Lung (tissue), 12 donors: ENCODE data around the gene BICRAL. TPM values are rescaled to one million over a fixed set of nuclear protein-coding genes. Genes with fewer than 3 reads are reported as not detected.

ENCODE experiments used
- ATAC-seq: fragments of 200-7000 bp; cut with Tn5 transposase; one replicate; pipeline ENCODE4 v1.9.1; 2020; ENCODE audit warnings: moderate number of reproducible peaks; ENCODE audit not compliant: insufficient read depth, low FRiP score
- DNase-seq, 3 donors: peaks; one replicate each; pipeline ENCODE4 v3.0.0-alpha.2; 2013 to 2017
- H3K27ac ChIP-seq, 2 donors: one replicate each; pipeline ENCODE4 v1.5.1; 2013; ENCODE audit warnings: mild to moderate bottlenecking in 2 of 2, moderate library complexity in 2 of 2, control low read depth in 1 of 2, inconsistent platforms in 1 of 2, low read depth in 1 of 2, low read length in 1 of 2
- H3K27me3 ChIP-seq, 3 donors: one replicate each; pipeline ENCODE4 v1.5.1; 2013; ENCODE audit warnings: low read length in 2 of 3; ENCODE audit not compliant: control insufficient read depth in 3 of 3, insufficient read depth in 3 of 3
- H3K36me3 ChIP-seq, 4 donors: one replicate each; pipeline ENCODE4 v1.5.1; 2013; ENCODE audit warnings: low read length in 4 of 4, mild to moderate bottlenecking in 1 of 4, moderate library complexity in 1 of 4; ENCODE audit not compliant: control insufficient read depth in 4 of 4, insufficient read depth in 4 of 4
- H3K4me1 ChIP-seq, 5 donors: one replicate each; pipeline ENCODE4 v1.5.1; 2013; ENCODE audit warnings: low read length in 5 of 5, mild to moderate bottlenecking in 2 of 5, moderate library complexity in 1 of 5; ENCODE audit not compliant: control insufficient read depth in 5 of 5, insufficient read depth in 5 of 5
- H3K4me3 ChIP-seq: one replicate; pipeline ENCODE4 v1.5.1; 2013; ENCODE audit warnings: mild to moderate bottlenecking, control low read depth, moderate library complexity
- H3K9ac ChIP-seq, 2 donors: one replicate each; pipeline ENCODE4 v1.5.1; 2013; ENCODE audit warnings: low read length in 2 of 2, control low read depth in 1 of 2; ENCODE audit not compliant: insufficient read depth in 1 of 2
- H3K9me3 ChIP-seq, 4 donors: one replicate each; pipeline ENCODE4 v1.5.1; 2013; ENCODE audit warnings: low read length in 3 of 4, mild to moderate bottlenecking in 1 of 4, moderate library complexity in 1 of 4; ENCODE audit not compliant: control insufficient read depth in 4 of 4, insufficient read depth in 3 of 4
- WGBS, 2 donors: extraction: QIAGEN DNeasy Blood & Tissue Kit; methylation state at CpG; one replicate each; pipeline ENCODE4 v1.1.7; 2013; 5-methylcytosine and 5-hydroxymethylcytosine counted together
- polyA plus RNA-seq, 2 donors: library from polyadenylated mRNA; stranded (reverse); fragments of 200-250 nt; gene quantifications; one replicate each; pipeline ENCODE4 v1.2.1, GENCODE V29; 2013
- total RNA-seq, 2 donors: library from RNA; depleted of rRNA in 1 of 2; stranded (reverse); fragments of >200 nt in 1 of 2; gene quantifications; one replicate each; pipeline ENCODE4 v1.2.1, GENCODE V29; 2014 to 2021
- TF ChIP-seq, protein P1 (sequence below): IDR thresholded peaks from 2 replicates; pipeline ENCODE4 v1.5.1; 2012; ENCODE audit warnings: mild to moderate bottlenecking; ENCODE audit errors: control extremely low read depth, extremely low read depth
- donor health status: control.
- donor health status: control.
- donor health status: Bipolar disorder and iron deficiency.
- donor health status: healthy.
- donor health status: DM: yes; HTN: yes; CAD: no.

Gene BICRAL
- total and polyA plus RNA-seq, 4 donors, result 2.8 to 18.6 (median 10.7) TPM

DNA sequence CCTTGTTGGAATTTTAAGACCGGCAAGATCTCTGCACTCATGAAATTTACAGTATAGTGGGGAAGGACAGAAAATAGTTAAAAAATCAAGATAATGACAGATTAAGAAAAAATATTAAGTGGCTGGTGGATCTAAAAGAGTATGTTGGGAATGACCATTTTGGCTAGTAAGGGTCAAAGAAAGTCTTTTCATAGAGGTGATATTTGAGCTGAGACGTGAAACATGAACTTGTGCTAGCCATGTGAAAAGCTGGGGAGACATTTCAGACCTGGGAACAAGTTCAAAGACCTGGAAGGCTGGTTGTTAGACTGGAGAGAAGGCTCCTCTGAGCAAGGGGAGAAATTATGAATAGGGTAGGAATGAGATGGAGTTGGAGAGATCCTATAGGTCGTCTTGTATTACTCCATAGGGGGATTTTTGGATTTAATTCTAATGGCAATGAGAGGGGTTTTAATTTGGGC lies 4.7 kb downstream of the BICRAL start:
- ATAC-seq (no peak), DNase-seq (no peak)
- Histone ChIP-seq H3K36me3 (peaks cover 0 to 6% (median 2%) of the 10 kb centered on the region in 4 donors), H3K9me3 (no peaks in the 10 kb centered on the region), H3K27ac (no peak overlapping the region), H3K4me1 (peaks cover 4 to 30% (median 12%) of the 10 kb centered on the region in 5 donors), H3K9ac (no peak overlapping the region), H3K27me3 (no peaks in the 10 kb centered on the region), H3K4me3 (no peak overlapping the region)
- WGBS, 2 donors, result 79 to 81% methylated on average over 3 of the region's 3 CpGs
- TF ChIP-seq, protein P1, sequence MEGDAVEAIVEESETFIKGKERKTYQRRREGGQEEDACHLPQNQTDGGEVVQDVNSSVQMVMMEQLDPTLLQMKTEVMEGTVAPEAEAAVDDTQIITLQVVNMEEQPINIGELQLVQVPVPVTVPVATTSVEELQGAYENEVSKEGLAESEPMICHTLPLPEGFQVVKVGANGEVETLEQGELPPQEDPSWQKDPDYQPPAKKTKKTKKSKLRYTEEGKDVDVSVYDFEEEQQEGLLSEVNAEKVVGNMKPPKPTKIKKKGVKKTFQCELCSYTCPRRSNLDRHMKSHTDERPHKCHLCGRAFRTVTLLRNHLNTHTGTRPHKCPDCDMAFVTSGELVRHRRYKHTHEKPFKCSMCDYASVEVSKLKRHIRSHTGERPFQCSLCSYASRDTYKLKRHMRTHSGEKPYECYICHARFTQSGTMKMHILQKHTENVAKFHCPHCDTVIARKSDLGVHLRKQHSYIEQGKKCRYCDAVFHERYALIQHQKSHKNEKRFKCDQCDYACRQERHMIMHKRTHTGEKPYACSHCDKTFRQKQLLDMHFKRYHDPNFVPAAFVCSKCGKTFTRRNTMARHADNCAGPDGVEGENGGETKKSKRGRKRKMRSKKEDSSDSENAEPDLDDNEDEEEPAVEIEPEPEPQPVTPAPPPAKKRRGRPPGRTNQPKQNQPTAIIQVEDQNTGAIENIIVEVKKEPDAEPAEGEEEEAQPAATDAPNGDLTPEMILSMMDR, result no peak

DNA sequence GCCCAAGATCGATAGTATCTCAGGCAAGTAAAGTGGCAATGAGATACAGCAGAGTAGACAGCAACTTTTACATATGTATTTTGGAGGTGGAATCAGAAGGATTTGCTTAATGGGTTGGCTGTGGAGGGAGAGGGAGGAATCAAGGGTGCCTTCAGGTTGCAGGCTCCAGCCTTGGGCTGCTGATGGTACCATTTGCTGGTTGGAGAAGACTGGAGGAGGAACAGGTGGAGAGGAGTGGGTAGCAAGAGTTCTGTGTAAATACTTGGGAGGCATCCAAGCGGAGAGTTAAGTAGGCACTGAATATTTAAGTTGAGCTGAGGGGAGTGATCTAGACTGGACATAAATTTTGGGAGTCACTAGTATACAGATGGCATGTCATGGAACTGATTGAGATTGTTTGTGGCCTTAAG lies 5.2 kb downstream of the BICRAL start:
- Histone ChIP-seq H3K9ac (no peak overlapping the region), H3K4me1 (peaks cover 7 to 30% (median 12%) of the 10 kb centered on the region in 5 donors), H3K4me3 (no peak overlapping the region), H3K27ac (peak overlapping the region in 1 of 2 donors; percentile 64), H3K36me3 (peaks cover 0 to 6% (median 2%) of the 10 kb centered on the region in 4 donors), H3K9me3 (no peaks in the 10 kb centered on the region), H3K27me3 (no peaks in the 10 kb centered on the region)
- TF ChIP-seq, protein P1, result no peak
- ATAC-seq (no peak), DNase-seq (no peak)
- WGBS, 2 donors, result 59% methylated on average over 2 of the region's 2 CpGs

DNA sequence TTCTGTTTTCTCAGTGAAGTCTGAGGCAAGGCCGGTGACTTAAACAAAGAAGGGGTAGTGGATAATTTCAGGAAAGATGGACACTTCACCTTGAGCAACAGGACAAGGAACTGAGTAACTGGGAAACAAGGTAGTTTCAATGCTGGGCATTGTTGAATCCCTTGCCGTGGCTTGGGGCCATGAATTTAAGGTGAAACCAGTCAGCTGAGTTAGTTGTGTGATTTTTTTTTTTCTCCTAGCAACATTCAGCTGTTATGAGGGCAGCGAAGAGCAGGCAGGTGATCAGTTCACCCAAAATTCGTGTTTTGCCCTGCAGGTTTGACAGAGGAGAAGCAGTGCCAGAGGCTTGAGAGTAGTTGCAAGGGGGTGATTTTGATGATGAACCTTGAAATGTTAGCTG lies 6.8 kb downstream of the BICRAL start:
- WGBS, 2 donors, result 80 to 89% methylated on average over 4 of the region's 4 CpGs
- Histone ChIP-seq H3K9ac (no peak overlapping the region), H3K9me3 (no peaks in the 10 kb centered on the region), H3K36me3 (peaks cover 0 to 4% (median 1%) of the 10 kb centered on the region in 4 donors), H3K27ac (no peak overlapping the region), H3K27me3 (no peaks in the 10 kb centered on the region), H3K4me3 (no peak overlapping the region), H3K4me1 (peaks cover 7 to 30% (median 12%) of the 10 kb centered on the region in 5 donors)
- TF ChIP-seq, protein P1, result no peak
- DNase-seq (no peak), ATAC-seq (no peak)
